Epithelial cell of umbilical artery (primary cell): ENCODE data around the gene GINM1. TPM values are rescaled to one million over a fixed set of nuclear protein-coding genes. Genes with fewer than 3 reads are reported as not detected.

ENCODE experiments used
- total RNA-seq: library from RNA; depleted of rRNA; stranded (reverse); fragments of >200 nt; gene quantifications from 2 replicates; pipeline ENCODE4 v1.2.3, GENCODE V29; 2014

GINM1 gene
- total RNA-seq, result 39.6 and 59.3 TPM in 2 replicates

GRCh38 chr6:149565527-149566409 lies at the start of gene GINM1:
Gene GINM1, plus strand, starts transcription at chr6:149566375. Its CDS starts 40 bp downstream, at chr6:149566415.

GRCh38 chr6:149545754-149546471 lies 20.3 kb upstream of the GINM1 start, which contains the start of gene PPIL4:
Gene PPIL4, minus strand, starts transcription at chr6:149546043. Its CDS starts 38 bp downstream, at chr6:149546005.

Other genes starting within 250 kb of the GINM1 start
- 14.9 and 16.7 TPM in 2 replicates for gene TAB2, start 248.7 kb upstream of the GINM1 start, total RNA-seq
- 0.32 and 1.7 TPM in 2 replicates for gene SUMO4, start 166.1 kb upstream of the GINM1 start, total RNA-seq
- gene ZC3H12D, start 81.4 kb upstream of the GINM1 start, total RNA-seq, result not detected in 2 replicates
- 29.6 and 33.0 TPM in 2 replicates for gene PPIL4, start 20.3 kb upstream of the GINM1 start, total RNA-seq
- gene KATNA1, start 82.3 kb downstream of the GINM1 start, total RNA-seq, result 28.9 and 40.4 TPM in 2 replicates
- 5.8 and 6.7 TPM in 2 replicates for gene LATS1, start 151.7 kb downstream of the GINM1 start, total RNA-seq
- gene NUP43, start 180.2 kb downstream of the GINM1 start, total RNA-seq, result 24.0 and 70.7 TPM in 2 replicates
- 141 and 216 TPM in 2 replicates for gene PCMT1, start 183.4 kb downstream of the GINM1 start, total RNA-seq